Measurements from ENCODE around the gene R3HDM4. TPM values are rescaled to one million over a fixed set of nuclear protein-coding genes. Genes with fewer than 3 reads are reported as not detected.

R3HDM4 gene
- total RNA-seq, 4 donors from 2014 or later: 29.2 to 45.8 (median 34.9) TPM

GRCh38 chr19:924553-925086, 11.6 kb upstream of the R3HDM4 start:
- intact Hi-C loops (cut with DNase I): loop anchor here (10.0 kb wide), 1 partner anchor 310 kb away; the partner anchor contains the start of gene CBARP
- TF ChIP-seq POLR2A (IDR thresholded peaks at IDR 0.05): no peak
- no peak for TF ChIP-seq CTCF (IDR thresholded peaks at IDR 0.05)
- DNase-seq: no peak

DNA sequence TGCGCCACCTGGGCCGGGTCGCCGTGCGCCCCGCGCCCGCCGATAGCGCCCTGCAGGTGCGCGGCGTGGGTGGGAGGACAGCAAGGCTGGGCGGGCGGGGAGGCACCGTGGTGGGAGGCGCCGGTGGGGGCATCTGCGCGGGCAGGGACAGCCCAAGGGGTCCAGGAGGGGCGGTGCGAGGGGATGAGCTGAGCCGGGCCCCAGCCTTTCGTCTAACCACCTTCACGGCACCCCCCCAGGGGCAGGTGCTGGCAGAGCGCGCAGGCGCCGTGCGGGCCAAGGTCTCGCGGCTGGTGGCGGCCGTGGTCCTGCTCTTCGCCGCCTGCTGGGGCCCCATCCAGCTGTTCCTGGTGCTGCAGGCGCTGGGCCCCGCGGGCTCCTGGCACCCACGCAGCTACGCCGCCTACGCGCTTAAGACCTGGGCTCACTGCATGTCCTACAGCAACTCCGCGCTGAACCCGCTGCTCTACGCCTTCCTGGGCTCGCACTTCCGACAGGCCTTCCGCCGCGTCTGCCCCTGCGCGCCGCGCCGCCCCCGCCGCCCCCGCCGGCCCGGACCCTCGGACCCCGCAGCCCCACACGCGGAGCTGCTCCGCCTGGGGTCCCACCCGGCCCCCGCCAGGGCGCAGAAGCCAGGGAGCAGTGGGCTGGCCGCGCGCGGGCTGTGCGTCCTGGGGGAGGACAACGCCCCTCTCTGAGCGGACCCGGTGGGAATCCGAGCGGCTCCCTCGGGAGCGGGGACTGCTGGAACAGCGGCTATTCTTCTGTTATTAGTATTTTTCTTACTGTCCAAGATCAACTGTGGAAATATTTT, 7.2 kb upstream of the R3HDM4 start:
- Histone ChIP-seq H3K9me3 (no peaks in the 10 kb centered on the region), H3K4me3 (replicated peaks in 1 of 3) (no peak overlapping the region), H3K36me3 (no peaks in the 10 kb centered on the region), H3K4me1 (peaks cover 20 to 44% of the 10 kb centered on the region in 2 donors), H3K27me3 (peaks cover 30% of the 10 kb centered on the region), H3K27ac (no peak overlapping the region)
- 7 to 9% methylated on average over 8 to 12 of the region's 84 CpGs for WGBS, 2 donors
- no peak for TF ChIP-seq CTCF (IDR thresholded peaks at IDR 0.05)
- TF ChIP-seq POLR2A (IDR thresholded peaks at IDR 0.05): no peak
- intact Hi-C loops (cut with DNase I): loop anchor here (2.0 to 10.0 kb wide), 2 partner anchors 63 to 315 kb away; partner anchors contain the start of gene CBARP
- DNase-seq: no peak

More at GRCh38 chr19:924553-925086, 11.6 kb upstream of the R3HDM4 start:
- Histone ChIP-seq H3K36me3 (no peaks in the 10 kb centered on the region), H3K27me3 (peaks cover 14% of the 10 kb centered on the region), H3K27ac (no peak overlapping the region), H3K9me3 (no peaks in the 10 kb centered on the region), H3K4me3 (replicated peaks in 1 of 3) (peak overlapping the region; percentile 26 to 95 (median 35)), H3K4me1 (peaks cover 9 to 27% of the 10 kb centered on the region in 2 donors)
- 25 to 26% methylated on average over 10 to 13 of the region's 31 CpGs for WGBS, 2 donors

- Histone ChIP-seq H3K4me3 (replicated peaks in 1 of 3) (no peak overlapping the region), H3K27ac (no peak overlapping the region), H3K27me3 (peaks cover 30% of the 10 kb centered on the region), H3K4me1 (peaks cover 20 to 38% of the 10 kb centered on the region in 2 donors), H3K9me3 (no peaks in the 10 kb centered on the region), H3K36me3 (no peaks in the 10 kb centered on the region)
- peak; percentile 56 to 67 for DNase-seq
- 1 to 6% methylated on average over 11 to 15 of the region's 68 CpGs for WGBS, 2 donors
- TF ChIP-seq POLR2A (IDR thresholded peaks at IDR 0.05): no peak
- no peak for TF ChIP-seq CTCF (IDR thresholded peaks at IDR 0.05)
- intact Hi-C loops (cut with DNase I): loop anchor here (2.0 to 10.0 kb wide), 4 partner anchors 57 to 315 kb away; partner anchors contain the start of gene CBARP
These were observed 6.4 kb upstream of the R3HDM4 start for GRCh38 chr19:919199-920050.

DNA sequence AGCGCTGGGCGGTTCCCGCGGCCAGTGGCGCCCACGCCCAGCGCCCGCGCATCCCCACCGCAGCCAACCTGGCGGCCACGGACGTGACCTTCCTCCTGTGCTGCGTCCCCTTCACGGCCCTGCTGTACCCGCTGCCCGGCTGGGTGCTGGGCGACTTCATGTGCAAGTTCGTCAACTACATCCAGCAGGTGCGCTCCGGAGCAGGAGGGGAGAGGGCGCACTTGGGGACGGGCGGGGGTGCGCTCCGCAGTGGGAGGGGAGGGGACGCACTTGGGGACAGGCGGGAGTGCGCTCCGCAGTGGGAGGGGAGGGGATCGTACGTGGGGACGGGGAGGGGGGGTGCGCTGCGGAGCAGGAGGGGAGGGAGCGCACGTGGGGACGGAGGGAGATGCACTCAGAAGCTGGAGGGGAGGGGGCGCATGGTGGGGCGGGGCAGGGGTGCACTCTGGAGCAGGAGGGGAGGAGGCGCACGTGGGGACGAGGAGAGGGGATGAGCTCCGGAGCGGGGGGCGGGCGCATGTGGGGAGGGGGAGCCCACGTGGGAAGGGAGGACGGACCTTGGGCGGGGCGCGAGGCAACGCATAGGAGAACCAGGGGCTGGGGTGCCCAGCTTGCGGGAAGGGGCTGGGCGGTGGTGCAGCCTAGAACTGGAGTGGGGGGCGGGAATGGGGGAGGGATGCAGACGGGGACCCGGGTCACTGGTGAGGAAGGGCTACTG, 5.6 kb upstream of the R3HDM4 start:
- Histone ChIP-seq H3K4me3 (replicated peaks in 1 of 3) (no peak overlapping the region), H3K9me3 (no peaks in the 10 kb centered on the region), H3K27ac (no peak overlapping the region), H3K4me1 (peaks cover 23 to 39% of the 10 kb centered on the region in 2 donors), H3K36me3 (no peaks in the 10 kb centered on the region), H3K27me3 (peaks cover 30% of the 10 kb centered on the region)
- no peak for DNase-seq
- WGBS, 2 donors: 0 to 3% methylated on average over 9 to 39 of the region's 58 CpGs
- intact Hi-C loops (cut with DNase I): loop anchor here (5.0 kb wide), 2 partner anchors 56 to 146 kb away; no protein-coding TSS in a partner anchor
- no peak for TF ChIP-seq POLR2A (IDR thresholded peaks at IDR 0.05)
- TF ChIP-seq CTCF (IDR thresholded peaks at IDR 0.05): no peak
